Subcutaneous abdominal adipose tissue (tissue), 5 donors: Measurements from ENCODE around the gene SS18L1.
A peak's percentile ranks its signal among the peaks of the same experiment; 100 is the strongest.

Experiments used
- H3K27ac ChIP-seq: one replicate; pipeline ENCODE4 v1.7.0; 2013; ENCODE audit warnings: low read depth, mild to moderate bottlenecking, inconsistent platforms, low read length, moderate library complexity
- H3K27me3 ChIP-seq, 5 donors: one replicate each; pipeline ENCODE4 v1.7.0; 2013; ENCODE audit warnings: low read length in 5 of 5, inconsistent platforms in 1 of 5; ENCODE audit not compliant: control insufficient read depth in 5 of 5, insufficient read depth in 4 of 5
- H3K36me3 ChIP-seq, 5 donors: one replicate each; pipeline ENCODE4 v1.7.0; 2013; ENCODE audit warnings: low read length in 5 of 5; ENCODE audit not compliant: control insufficient read depth in 5 of 5, insufficient read depth in 5 of 5
- H3K4me1 ChIP-seq, 5 donors: one replicate each; pipeline ENCODE4 v1.7.0; 2013; ENCODE audit warnings: low read length in 5 of 5, mild to moderate bottlenecking in 3 of 5, moderate library complexity in 1 of 5; ENCODE audit not compliant: control insufficient read depth in 5 of 5, insufficient read depth in 5 of 5
- H3K4me3 ChIP-seq, 5 donors: one replicate each; pipeline ENCODE4 v1.7.0; 2013; ENCODE audit warnings: low read length in 5 of 5, low read depth in 1 of 5
- H3K9ac ChIP-seq, 5 donors: one replicate each; pipeline ENCODE4 v1.7.0; 2013; ENCODE audit warnings: low read length in 5 of 5, mild to moderate bottlenecking in 4 of 5, moderate library complexity in 3 of 5
- H3K9me3 ChIP-seq, 5 donors: one replicate each; pipeline ENCODE4 v1.7.0; 2013; ENCODE audit warnings: low read length in 5 of 5; ENCODE audit not compliant: control insufficient read depth in 5 of 5
- donor health status: healthy.
- donor health status: healthy.
- donor health status: healthy.
- donor health status: healthy.
- donor health status: healthy.

Gene SS18L1

DNA sequence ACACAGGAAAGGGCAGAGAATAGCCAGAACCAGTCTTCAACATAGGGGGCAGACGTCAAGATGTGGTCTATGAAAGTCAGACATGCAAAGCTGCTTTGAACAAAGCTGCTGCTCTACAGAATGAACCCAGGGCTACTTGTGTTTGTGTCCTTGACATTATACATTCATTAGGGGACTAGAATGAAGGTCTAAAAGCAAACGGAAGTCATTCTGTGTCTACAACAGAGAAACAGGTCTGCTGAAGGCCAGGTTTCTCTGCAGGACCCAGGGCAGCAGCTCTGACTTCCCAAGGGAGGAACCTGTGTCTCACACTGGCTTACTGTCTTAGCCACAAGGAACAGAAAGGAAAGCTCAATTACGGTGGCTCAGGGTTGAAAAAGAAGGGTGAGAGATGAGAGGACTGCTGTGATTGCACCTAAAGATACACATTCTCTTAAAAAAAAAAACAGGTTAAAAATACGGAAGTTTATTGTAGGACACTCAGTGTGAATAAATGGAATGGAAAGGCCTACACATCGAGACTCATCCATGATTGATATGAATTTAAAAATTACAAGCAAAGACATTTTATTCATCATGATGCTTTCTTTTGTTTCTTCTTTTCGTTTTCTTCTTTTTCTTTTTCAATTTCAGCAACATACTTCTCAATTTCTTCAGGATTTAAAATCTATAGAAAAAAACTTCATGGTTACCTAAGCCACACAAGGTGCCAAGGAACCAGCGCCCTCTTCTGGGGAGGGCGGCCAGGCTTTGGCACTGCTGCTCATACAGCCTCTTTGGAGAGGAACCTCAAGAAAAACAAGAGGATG, 7.1 kb upstream of the SS18L1 start:
- no peaks in the 10 kb centered on the region for H3K27me3 ChIP-seq
- peaks cover 14 to 86% (median 81%) of the 10 kb centered on the region in 5 donors for H3K36me3 ChIP-seq
- H3K4me3 ChIP-seq: no peak overlapping the region
- H3K9ac ChIP-seq: no peak overlapping the region
- peak overlapping the region; percentile 60 for H3K27ac ChIP-seq
- H3K9me3 ChIP-seq: no peaks in the 10 kb centered on the region
- H3K4me1 ChIP-seq: peaks cover 3 to 42% (median 33%) of the 10 kb centered on the region in 5 donors

DNA sequence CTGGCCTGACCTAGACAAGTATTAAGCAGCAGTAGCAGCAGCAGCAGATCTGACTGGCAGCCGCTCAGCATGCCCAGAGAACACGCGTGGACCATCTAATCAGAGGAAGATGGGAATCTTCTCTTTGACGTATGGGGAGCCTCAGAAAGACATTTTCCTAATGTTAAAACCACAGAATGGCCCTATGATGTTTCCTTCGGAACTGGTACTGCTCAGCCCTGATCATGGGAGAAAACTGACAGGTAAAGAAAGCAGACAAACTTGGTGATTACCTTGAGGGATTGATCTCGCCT, 6.5 kb upstream of the SS18L1 start:
- Histone ChIP-seq H3K4me3 (no peak overlapping the region), H3K9ac (no peak overlapping the region), H3K4me1 (peaks cover 7 to 42% (median 36%) of the 10 kb centered on the region in 5 donors), H3K9me3 (no peaks in the 10 kb centered on the region), H3K27ac (no peak overlapping the region), H3K27me3 (no peaks in the 10 kb centered on the region), H3K36me3 (peaks cover 14 to 81% (median 75%) of the 10 kb centered on the region in 5 donors)

DNA sequence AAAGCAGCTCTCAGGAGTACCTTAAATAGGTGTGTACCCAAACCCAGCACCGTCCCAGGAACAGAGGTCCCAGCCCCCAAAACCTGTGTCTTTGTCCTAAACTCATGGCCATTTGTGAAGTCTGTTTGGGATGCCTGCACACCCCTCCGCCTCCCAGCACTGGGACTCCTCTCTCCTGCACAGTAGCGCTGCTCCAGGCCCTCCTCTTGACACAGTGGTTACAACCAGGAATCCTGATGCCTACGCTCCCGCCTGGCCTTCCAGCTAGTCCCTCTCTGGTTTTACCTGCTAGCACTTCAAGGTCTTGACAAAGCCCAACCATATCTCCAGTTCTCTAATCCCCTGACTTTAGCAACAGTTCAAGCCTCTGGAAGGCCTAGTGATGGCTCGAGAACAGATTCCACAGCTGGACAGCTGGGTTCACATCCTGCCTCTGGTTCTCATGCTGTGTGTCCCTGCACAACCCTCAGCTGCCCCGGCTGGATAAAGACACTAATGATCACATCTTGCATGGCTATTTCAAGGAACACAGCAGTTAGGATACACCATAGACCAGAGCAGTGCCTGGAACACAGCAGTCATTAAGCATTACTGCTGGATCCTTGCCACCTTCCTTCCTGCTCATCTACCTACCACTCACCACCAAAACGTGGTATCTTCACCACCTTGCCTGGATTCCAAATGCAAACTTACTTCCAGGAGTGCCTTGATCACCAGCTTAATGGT, 5.9 kb upstream of the SS18L1 start:
- no peak overlapping the region for H3K27ac ChIP-seq
- H3K4me1 ChIP-seq: peaks cover 7 to 40% (median 34%) of the 10 kb centered on the region in 5 donors
- H3K36me3 ChIP-seq: peaks cover 14 to 75% (median 69%) of the 10 kb centered on the region in 5 donors
- no peak overlapping the region for H3K9ac ChIP-seq
- no peaks in the 10 kb centered on the region for H3K27me3 ChIP-seq
- no peaks in the 10 kb centered on the region for H3K9me3 ChIP-seq
- no peak overlapping the region for H3K4me3 ChIP-seq

- Histone ChIP-seq H3K27ac (no peak overlapping the region), H3K9me3 (no peaks in the 10 kb centered on the region), H3K27me3 (no peaks in the 10 kb centered on the region), H3K36me3 (peaks cover 14 to 69% (median 64%) of the 10 kb centered on the region in 5 donors), H3K4me3 (no peak overlapping the region), H3K9ac (no peak overlapping the region), H3K4me1 (peaks cover 7 to 38% (median 34%) of the 10 kb centered on the region in 5 donors)
Observed at GRCh38 chr20:62138204-62138543, 5.4 kb upstream of the SS18L1 start.

- Histone ChIP-seq H3K9me3 (no peaks in the 10 kb centered on the region), H3K27me3 (no peaks in the 10 kb centered on the region), H3K36me3 (peaks cover 14 to 63% (median 59%) of the 10 kb centered on the region in 5 donors), H3K4me1 (peaks cover 7 to 35% (median 28%) of the 10 kb centered on the region in 5 donors), H3K27ac (peak overlapping the region; percentile 11), H3K9ac (no peak overlapping the region), H3K4me3 (no peak overlapping the region)
Observed at GRCh38 chr20:62138912-62139311, 4.7 kb upstream of the SS18L1 start.

GRCh38 chr20:62139636-62140035, 3.9 kb upstream of the SS18L1 start:
- H3K27ac ChIP-seq: peak overlapping the region; percentile 11
- H3K36me3 ChIP-seq: peaks cover 14 to 60% (median 54%) of the 10 kb centered on the region in 5 donors
- H3K27me3 ChIP-seq: no peaks in the 10 kb centered on the region
- H3K9ac ChIP-seq: no peak overlapping the region
- peaks cover 7 to 34% (median 29%) of the 10 kb centered on the region in 5 donors for H3K4me1 ChIP-seq
- no peak overlapping the region for H3K4me3 ChIP-seq
- no peaks in the 10 kb centered on the region for H3K9me3 ChIP-seq

DNA sequence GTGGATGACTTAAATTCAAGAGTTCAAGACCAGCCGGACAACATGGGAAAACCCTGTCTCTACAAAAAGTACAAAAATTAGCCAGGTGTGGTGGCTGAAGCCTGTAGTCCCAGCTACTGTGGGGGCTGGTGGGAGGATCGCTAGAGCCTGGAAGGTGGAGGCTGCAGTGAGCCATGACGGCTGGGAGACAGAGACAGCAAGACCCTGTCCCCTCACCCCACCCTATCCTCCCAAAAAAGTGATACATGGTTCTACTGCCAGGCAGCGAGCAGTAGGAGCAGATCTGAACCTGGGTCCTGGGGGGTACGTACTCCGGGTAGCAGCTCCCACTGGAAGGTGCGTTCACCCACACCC, 2.5 kb upstream of the SS18L1 start:
- Histone ChIP-seq H3K9ac (peak overlapping the region in 3 of 5 donors; percentile 75 to 86 (median 85)), H3K4me3 (peak overlapping the region; percentile 21 to 82 (median 80)), H3K9me3 (no peaks in the 10 kb centered on the region), H3K27me3 (no peaks in the 10 kb centered on the region), H3K4me1 (peaks cover 7 to 39% (median 33%) of the 10 kb centered on the region in 5 donors), H3K27ac (peak overlapping the region; percentile 90), H3K36me3 (peaks cover 13 to 52% (median 41%) of the 10 kb centered on the region in 5 donors)

- Histone ChIP-seq H3K9ac (peak overlapping the region; percentile 75 to 90 (median 85)), H3K36me3 (peaks cover 7 to 46% (median 36%) of the 10 kb centered on the region in 5 donors), H3K4me1 (peaks cover 7 to 39% (median 35%) of the 10 kb centered on the region in 5 donors), H3K27ac (peak overlapping the region; percentile 90), H3K9me3 (no peaks in the 10 kb centered on the region), H3K4me3 (peak overlapping the region; percentile 73 to 82 (median 80)), H3K27me3 (no peaks in the 10 kb centered on the region)
Observed at GRCh38 chr20:62141397-62142251, 1.9 kb upstream of the SS18L1 start.

DNA sequence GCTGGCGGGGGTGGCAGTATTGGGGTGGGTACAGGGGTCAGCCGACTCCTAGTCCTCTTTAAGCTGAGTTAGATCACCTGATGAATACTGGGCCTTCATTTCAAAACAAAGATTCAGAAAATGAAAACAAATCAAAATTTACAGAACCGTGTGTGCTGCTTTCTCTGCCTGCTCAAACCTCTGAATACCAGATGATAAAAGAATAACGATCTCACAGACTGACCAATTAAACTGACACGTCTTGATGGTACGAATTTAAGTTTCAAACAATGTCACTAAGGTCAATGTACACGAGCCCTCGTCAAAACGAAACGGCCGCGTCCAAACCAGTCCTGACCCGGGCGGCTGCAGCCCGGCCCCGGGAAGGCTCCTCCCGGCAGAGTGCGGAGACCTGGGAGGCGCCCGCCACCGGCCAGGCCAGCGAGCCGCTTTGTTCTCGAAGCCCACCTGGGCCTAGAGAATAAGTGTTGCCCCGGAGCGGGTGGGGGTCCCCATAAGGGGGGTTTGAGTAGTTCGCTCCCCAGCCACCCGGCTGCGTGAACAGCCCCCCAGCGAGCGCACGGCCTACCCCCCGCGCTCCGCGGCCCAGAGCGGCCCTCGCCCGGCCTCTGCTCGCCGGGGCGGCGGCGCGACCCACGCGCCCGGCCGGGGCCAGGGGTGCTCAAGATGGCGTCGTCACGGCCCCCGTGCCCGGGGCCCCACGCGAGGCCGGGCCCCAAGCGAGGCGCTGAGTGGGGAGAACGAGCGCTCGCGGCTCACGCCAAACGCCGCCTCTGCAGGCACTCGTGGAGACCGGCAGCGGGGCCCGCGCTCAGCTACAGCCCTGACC, 1.1 kb upstream of the SS18L1 start:
- Histone ChIP-seq H3K9me3 (no peaks in the 10 kb centered on the region), H3K27me3 (no peaks in the 10 kb centered on the region), H3K27ac (peak overlapping the region; percentile 90), H3K9ac (peak overlapping the region; percentile 75 to 90 (median 85)), H3K4me1 (peaks cover 7 to 40% (median 35%) of the 10 kb centered on the region in 5 donors), H3K4me3 (peak overlapping the region; percentile 73 to 82 (median 80)), H3K36me3 (peaks cover 4 to 38% (median 30%) of the 10 kb centered on the region in 5 donors)
